Measurements from ENCODE around the gene CHRNG. TPM values are rescaled to one million over a fixed set of nuclear protein-coding genes. Genes with fewer than 3 reads are reported as not detected.

The CHRNG gene
- total RNA-seq, 1 experiment from 2014 or later = not detected

DNA sequence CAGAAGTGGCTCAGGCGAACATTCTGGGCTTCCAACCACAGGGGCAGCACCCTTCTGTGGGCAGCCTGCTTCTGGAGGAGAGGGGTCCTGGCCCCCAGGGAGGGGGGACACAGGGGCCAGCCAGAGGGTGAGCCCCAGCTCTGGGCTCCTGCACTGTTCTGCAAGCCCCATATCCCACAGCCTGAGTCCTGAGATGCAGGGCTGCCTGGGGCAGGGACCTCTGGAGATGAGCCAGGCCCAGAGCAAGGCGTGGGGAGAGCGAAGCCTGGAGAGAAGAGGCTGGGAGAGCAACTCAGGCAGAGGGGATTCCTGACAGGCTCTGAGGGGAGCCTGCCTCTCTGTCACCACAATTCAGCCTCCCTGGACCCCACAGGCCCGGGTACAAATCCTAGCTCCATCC, 32.8 kb upstream of the CHRNG start:
- no peak for DNase-seq (ENCODE audit: low spot score)

DNA sequence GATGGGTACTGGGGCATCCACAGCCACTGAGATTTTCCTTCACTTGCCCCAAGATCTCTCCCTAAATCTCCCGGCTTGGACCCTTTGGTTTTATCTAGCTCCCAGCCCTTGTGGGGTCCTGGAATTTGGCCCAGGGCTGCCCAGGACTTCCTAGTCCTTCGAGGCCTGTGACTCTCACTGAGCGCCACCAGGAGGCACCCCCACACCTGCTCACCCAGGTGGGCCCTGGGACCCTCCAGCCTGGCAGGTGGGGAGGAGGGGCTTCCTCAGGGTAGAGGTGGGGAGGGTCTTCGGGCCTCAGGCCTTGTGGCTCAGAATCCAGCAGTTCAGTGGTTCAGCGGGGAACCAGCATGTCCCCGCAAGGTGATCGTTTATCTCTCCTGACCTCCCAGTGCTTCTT, 31.2 kb upstream of the CHRNG start:
- DNase-seq (ENCODE audit: low spot score) = no peak

DNA sequence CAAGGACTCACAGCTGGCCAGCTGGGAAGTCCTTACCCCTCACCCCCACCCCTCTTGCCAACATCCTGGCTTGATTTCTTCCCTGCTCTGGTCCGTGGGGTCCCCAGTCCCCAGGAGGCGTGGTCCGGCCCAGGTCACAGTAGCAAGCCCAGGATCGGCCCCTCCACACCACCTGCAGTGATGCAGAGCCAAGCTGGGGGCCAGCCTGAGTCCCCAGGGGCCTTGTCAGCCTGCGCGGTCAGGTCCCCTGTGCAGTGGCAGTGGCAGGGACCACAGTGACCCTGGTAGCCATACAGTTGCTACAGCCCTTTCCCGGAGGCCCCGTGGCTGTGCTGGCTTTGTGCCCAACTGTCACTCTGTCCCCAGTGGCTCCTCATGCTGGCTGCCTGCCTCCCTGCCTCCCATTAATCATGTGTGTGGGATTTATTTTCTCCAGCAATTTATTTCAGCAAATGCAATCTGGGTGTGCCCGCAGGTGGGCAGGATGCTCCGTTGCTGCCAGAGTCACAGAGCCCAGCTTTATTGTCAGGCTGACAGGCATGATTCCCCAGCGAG, 28.1 kb upstream of the CHRNG start:
- DNase-seq (ENCODE audit: low spot score) = no peak

DNA sequence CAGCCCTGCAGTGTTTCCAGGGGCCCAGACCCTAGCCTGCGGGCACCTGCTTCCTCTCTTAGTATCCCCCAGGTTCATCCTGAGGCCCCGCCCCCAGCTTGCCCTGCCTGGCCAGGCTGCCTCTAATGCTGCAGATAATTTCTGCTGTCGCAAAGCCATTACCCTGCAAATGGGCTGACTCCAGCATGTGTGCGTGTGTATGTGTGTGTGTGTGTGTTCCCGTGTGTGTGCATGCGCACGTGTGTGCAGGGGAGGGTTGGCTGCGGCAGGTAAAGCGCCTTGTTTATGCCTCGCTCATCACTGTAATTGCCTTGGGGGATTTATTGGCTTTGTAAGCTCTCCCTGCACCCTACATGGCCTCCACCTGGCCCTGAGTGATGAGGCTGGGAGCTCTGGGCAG, 26.9 kb upstream of the CHRNG start:
- no peak for DNase-seq (ENCODE audit: low spot score)

DNA sequence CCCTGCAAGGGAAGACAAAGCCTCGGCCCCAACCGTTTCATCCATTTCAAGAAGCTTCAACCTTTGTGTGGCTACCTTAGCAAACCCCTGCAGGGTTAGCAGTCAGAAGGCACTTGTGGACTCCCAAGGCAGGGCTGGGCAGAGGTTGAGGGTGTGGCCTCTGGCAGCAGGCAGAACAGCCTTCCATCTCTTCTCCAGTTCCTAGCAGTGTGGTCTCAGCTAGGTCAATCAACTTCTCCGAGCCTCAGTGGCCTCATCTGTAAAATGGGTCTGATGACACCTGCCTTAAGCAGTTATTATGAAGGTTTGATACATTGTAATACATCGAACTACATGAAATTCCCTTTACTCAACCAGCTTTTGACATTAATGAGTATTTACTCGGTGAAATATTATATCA, 26.1 kb upstream of the CHRNG start:
- no peak for DNase-seq (ENCODE audit: low spot score)

DNA sequence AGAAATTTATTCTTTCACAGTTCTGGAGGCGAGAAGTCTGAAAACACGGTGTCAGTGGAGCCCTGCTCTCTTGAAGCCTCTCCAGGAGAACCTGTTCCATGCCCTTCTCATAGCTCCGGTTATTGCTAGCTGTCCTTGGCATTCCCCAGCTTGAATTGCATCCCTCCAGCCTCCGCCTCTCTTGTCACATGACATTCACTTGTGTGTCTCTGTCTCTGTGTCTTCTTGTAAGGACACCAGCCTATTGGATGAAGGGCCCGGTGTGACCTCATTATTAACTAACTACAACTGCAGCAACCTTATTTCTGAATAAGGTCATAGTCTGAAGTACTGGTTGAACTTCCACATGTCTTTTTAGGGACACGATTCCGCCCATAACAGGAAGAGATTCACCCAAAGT, 23.9 kb upstream of the CHRNG start:
- no peak for DNase-seq (ENCODE audit: low spot score)

DNA sequence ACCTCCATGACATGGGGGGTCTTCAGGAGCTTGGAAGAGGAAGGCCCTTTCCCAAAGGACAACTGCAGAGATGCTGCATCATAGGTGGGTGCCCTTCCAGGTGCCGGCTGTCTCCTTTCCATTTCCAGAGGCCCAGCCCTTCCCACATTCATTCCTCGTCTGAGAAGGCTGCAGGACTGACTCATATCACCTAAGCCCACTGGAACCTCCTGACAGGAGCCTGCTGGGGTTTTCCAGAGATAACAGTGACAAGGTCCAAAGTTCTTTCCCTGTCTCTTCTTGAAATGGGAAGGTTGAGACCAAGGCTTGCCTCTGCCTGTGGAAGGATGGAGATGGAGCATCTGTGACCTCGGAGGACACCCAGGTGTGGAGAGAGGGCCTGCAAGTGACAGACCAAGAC, 22.9 kb upstream of the CHRNG start:
- no peak for DNase-seq (ENCODE audit: low spot score)

DNA sequence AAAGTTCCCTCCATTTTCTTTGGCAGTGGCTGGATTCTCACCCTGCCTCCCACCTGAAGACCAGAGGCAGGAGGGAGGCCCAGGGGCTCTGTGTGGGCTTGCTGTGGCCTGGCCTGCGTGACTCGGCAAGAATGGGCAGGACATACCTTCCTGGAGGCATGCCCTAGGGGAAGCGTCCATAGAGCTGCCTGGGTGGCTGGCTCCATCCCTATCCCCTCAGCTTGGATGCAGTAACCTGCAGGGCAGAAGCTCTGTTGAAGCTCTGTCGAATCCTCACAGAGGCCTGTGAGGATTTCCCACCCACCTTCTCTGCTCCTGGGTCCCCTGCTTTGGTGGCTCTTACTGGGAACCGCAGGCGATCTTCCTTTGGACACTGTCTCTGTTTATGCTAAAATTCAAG, 20.6 kb upstream of the CHRNG start:
- no peak for DNase-seq (ENCODE audit: low spot score)

DNA sequence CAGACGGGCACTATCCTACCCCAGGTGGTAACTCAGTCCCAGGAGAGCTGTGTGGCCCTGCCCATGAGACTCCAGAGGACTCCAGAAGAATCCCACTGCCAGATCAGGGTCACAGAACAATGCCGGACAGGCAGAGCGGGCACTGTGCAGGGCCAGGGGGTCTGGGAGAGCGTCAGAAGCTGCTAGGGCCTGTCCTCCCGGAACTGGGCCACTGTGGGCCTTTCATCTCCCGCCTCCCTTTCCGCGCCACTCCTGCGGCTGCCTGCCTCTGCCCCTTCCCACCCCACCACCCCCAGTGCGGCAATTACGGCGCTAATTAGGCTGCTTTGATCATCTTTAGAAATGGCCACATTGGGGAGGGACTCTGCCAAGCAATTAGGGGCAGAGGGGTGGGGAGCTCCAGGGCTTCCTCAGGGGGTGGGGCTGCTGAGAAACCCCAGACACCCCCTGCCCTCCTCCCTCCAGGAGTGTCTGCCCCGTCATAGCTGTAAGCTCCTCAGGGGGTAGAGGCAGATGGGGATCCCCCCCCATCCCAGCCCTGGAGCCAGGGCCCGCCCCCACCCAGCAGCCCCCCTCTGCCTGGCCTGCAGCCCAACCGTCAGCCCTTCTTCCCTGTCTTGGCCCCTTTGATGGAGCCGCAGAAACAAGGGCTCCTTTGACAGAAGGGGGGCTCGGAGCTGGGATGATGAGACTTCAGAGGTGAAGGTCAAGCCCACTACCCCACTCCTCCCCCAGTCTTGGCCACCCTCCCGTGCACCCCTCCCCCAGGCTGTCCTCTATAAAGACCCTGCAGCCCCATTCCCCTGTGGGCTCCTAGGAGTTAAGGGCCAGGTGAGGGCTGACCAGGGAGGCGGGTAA, 19.7 kb upstream of the CHRNG start, which contains the start of gene PRSS56:
TSS of gene PRSS56 (plus strand) at position 808 of the 858 bp plus-strand sequence. CDS start 211 bp downstream, outside the sequence.
- no peak for DNase-seq (ENCODE audit: low spot score)

DNA sequence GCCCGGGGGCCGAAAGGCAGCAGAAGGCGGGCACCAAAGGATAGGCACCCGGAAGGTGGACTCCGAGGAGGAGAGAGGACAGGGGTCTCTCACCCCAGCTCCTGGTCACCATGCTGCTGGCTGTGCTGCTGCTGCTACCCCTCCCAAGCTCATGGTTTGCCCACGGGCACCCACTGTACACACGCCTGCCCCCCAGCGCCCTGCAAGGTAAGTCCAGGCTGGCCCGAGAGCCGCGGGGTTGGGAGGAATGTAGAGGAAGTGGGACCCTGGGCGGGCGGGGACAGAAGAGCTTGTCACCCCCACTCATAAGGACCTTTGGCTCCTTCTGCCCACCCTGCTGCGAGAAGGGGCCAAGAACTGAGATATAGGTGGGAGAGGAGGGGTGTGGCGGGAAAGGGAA, 19.0 kb upstream of the CHRNG start:
- no peak for DNase-seq (ENCODE audit: low spot score)

DNA sequence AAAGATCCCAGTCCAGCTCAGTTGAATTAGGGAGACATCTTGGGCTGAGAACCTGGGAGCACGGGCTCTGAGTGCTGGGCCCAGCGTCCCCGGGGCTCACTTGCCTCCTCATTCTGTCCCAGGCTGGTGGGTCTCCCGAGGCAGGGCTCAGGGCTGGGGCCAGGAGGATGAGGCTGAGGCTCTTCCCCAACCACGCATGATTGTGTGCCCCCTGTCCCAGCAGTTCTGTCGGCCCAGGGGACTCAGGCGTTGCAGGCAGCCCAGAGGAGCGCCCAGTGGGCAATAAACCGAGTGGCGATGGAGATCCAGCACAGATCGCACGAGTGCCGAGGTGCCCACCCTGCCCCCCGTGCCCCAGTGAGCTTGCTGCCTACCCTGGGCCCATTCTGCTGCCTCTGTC, 18.4 kb upstream of the CHRNG start:
- DNase-seq (ENCODE audit: low spot score) = no peak

DNA sequence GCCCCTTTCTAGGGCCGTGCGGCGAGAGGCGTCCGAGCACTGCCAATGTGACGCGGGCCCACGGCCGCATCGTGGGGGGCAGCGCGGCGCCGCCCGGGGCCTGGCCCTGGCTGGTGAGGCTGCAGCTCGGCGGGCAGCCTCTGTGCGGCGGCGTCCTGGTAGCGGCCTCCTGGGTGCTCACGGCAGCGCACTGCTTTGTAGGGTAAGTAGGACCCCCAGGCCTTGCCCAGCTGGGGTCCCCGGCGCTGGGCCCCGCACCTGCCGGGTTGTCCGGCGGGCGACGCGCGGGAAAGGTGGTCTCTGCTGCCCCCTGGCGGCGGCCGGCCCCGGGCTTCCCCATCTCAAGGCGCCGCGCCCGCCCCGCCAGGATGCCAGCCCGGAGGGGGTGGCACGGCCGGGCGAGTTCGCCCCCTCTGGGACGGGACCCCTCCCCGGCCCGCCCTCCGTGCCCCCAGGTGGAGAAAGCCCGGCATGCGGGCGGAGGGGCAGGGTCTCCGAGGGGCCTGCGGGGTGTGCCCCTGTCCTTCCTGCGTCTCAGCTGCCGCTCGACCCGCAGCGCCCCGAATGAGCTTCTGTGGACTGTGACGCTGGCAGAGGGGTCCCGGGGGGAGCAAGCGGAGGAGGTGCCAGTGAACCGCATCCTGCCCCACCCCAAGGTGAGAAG, 17.4 kb upstream of the CHRNG start:
- no peak for DNase-seq (ENCODE audit: low spot score)

DNA sequence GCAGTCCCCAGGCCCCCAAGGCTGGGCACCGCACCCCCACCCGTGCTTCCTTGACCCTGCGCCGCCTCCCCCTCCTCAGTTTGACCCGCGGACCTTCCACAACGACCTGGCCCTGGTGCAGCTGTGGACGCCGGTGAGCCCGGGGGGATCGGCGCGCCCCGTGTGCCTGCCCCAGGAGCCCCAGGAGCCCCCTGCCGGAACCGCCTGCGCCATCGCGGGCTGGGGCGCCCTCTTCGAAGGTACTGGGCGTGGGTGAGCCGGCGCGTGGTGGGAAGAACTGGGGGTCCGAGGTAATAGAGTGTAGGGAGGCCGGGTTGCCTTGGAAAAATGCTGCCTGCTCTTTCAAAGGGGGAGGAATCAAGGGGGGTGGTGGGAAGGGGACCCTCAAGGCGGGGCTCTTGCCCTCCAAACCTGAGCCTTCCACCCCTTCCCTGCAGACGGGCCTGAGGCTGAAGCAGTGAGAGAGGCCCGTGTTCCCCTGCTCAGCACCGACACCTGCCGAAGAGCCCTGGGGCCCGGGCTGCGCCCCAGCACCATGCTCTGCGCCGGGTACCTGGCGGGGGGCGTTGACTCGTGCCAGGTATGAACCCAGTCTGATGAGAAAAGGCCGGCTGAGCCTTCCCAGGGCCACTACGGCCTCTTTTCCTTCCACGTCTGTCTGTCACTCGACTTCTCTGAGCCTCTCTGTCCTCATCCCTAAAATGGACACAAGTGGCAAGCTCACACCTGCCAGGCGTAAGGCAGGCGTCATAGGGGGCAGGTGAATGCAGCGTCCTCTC, 16.7 kb upstream of the CHRNG start:
- DNase-seq (ENCODE audit: low spot score) = no peak

DNA sequence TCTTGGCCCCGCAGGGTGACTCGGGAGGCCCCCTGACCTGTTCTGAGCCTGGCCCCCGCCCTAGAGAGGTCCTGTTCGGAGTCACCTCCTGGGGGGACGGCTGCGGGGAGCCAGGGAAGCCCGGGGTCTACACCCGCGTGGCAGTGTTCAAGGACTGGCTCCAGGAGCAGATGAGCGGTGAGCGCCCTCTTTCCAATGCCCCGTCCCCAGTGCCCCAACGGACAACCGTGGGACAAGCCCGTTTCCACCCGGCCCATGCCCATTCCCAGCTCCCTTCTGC, 16.1 kb upstream of the CHRNG start:
- DNase-seq (ENCODE audit: low spot score) = no peak

DNA sequence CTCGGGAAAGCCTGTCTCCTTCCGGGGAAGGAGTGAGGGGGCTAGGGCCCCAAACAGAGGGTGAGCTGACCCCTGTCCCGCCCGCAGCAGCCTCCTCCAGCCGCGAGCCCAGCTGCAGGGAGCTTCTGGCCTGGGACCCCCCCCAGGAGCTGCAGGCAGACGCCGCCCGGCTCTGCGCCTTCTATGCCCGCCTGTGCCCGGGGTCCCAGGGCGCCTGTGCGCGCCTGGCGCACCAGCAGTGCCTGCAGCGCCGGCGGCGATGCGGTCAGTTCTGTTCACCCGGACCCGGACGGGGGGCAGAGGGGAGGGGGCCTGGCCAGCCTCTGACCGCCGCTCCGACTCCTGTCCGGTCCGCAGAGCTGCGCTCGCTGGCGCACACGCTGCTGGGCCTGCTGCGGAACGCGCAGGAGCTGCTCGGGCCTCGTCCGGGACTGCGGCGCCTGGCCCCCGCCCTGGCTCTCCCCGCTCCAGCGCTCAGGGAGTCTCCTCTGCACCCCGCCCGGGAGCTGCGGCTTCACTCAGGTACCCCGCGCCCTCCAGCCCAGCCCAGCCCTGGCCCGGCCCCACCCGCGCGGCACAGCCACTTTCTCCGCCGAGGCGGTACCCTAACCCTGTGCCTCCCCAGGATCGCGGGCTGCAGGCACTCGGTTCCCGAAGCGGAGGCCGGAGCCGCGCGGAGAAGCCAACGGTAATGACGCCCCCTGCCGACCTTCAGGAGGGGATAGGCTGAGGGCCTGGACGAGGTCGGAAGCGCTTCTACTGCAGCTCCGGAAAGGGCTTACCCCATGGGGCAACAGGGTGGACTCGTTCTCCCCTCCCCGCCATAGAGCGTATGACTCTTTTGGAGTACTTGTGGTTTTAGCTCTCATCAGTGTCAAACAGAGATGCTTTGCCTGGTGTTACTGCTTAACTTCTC, 15.6 kb upstream of the CHRNG start:
- no peak for DNase-seq (ENCODE audit: low spot score)

DNA sequence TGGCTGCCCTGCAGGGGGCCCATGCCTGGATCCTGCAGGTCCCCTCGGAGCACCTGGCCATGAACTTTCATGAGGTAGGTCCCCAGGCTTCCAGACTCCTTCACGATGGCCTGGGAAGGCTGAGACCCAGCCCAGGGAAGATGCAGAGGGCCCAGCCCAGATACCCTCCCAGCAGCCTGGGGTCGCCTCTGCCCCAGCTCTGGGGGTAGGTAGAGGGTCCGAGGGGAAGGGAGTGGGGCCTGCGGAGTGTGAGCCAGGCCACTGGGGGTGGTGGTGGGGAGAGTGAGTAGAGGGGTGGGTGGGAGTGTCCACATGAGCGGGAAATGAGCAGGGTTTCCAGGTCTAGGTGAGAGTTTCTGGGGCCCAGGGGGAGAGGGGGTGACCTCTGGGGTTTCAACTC, 14.7 kb upstream of the CHRNG start:
- DNase-seq (ENCODE audit: low spot score) = no peak

DNA sequence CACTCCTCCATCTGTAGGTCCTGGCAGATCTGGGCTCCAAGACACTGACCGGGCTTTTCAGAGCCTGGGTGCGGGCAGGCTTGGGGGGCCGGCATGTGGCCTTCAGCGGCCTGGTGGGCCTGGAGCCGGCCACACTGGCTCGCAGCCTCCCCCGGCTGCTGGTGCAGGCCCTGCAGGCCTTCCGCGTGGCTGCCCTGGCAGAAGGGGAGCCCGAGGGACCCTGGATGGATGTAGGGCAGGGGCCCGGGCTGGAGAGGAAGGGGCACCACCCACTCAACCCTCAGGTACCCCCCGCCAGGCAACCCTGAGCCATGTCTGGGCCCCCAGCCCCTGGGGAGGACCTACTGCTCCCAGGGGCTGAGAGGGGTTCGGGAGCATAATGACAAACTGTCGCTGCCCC, 14.3 kb upstream of the CHRNG start:
- DNase-seq (ENCODE audit: low spot score) = no peak

DNA sequence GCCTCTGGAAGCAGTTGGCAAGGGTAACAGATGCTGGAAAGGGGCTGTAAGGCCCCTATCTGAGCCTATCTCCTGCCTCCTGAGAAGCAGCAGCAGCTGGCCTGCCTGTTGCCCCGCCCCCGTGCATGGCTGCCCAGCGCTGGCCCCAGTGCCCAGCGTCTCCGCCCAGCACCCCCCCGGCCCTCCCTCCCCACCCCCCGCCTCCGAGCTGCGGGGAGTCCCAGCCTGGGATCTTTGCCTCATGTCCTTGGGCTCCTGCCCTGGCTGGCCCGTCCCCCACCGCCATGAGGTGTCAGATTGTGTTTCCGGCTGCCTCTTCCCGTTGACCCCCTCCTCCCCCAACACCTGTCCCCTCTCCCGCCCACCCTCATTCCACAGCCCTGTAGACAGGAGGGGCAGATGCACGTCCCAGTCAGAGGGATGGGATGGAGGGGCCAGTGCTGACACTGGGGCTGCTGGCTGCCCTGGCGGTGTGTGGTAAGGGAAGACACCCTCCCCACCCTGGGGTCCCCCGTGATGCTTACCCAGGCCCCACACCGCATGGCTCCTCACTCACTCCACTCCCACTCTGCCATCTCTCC, 13.6 kb upstream of the CHRNG start, which contains the start of gene CHRND:
TSS of gene CHRND (plus strand) at position 370 of the 581 bp plus-strand sequence. CDS start at position 426, 56 bp downstream.
- DNase-seq (ENCODE audit: low spot score) = no peak

DNA sequence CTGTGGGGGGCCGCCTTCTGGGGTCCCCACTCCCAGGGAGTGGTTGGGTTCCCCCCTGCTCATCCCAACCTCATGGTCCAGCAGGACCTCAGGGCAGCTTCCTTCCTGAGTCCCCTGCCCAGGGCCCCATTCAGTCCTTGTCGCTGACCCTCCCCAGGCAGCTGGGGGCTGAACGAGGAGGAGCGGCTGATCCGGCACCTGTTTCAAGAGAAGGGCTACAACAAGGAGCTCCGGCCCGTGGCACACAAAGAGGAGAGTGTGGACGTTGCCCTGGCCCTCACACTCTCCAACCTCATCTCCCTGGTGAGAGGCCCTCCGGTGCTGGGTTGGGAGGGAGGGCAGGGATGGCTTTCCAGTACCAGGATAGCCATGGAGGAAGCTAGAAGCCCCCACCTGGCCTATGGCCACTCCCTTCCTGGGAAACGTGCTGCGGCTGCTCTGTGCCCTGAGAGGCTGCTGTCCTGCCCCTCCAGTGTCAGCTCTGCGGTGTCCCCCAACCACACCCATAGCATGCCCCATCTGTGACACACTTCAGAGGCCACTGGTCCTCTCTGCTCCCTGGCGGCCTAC, 13.0 kb upstream of the CHRNG start:
- DNase-seq (ENCODE audit: low spot score) = no peak

DNA sequence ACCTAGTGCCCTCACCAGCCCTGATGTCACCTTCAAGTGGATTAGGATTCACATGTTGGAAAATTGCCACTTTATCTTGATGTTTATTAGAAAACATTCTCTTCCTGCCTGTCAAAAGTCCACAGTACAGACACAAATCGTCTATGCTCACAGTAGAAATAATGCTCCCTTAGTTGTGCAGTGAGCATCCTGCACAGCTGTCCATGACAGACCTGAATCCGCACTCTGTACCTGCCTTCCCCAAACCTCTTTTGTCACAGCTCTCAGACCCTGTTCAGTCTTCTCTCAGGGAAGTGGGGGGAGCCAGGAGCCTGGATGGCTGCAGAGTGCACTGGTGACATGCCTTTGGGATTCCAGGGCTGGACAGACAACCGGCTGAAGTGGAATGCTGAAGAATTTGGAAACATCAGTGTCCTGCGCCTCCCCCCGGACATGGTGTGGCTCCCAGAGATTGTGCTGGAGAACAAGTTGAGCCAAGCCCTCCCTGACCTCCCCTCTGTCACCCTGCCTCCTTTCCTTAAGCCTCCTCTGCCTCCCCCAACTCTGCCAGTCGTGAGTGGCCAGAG, 11.5 kb upstream of the CHRNG start:
- no peak for DNase-seq (ENCODE audit: low spot score)
